Activated CD8-positive, alpha-beta T cell treated with anti-CD3 and anti-CD28 coated beads for 36 hours (primary cell): ENCODE results near the gene CNGA4. TPM values are rescaled to one million over a fixed set of nuclear protein-coding genes. Genes with fewer than 3 reads are reported as not detected.

Experiments
- ATAC-seq: fragments of 200-7000 bp; cut with Tn5 transposase; one replicate; pipeline ENCODE4 v1.10.0; 2021; ENCODE audit warnings: mild to moderate bottlenecking, moderate library complexity
- CTCF ChIA-PET: fragments of 350-600 bp; sonication (Branson Sonifier 250); formaldehyde crosslinking; loops from one replicate; lab custom pipeline; 2021; ENCODE audit warnings: antibody characterized with exemption; lab: Charles Lee
- POLR2A ChIA-PET: fragments of 350-600 bp; sonication (Branson Sonifier 250); formaldehyde crosslinking; loops from one replicate; lab custom pipeline; 2021; ENCODE audit warnings: antibody characterized with exemption; lab: Charles Lee
- DNase-seq: peaks from one replicate; pipeline ENCODE4 v3.0.0-alpha.2; 2020
- H3K27ac Mint-ChIP-seq: one replicate; pipeline ENCODE4 v1.8.0; 2021; ENCODE audit warnings: mild to moderate bottlenecking, mixed read lengths
- H3K27me3 Mint-ChIP-seq: one replicate; pipeline ENCODE4 v1.8.0; 2021; ENCODE audit warnings: mixed read lengths
- H3K36me3 Mint-ChIP-seq: one replicate; pipeline ENCODE4 v1.8.0; 2021; ENCODE audit warnings: low read depth, mixed read lengths
- H3K4me1 Mint-ChIP-seq: one replicate; pipeline ENCODE4 v1.8.0; 2021; ENCODE audit warnings: low read depth, mixed read lengths
- H3K4me3 Mint-ChIP-seq: one replicate; pipeline ENCODE4 v1.8.0; 2021; ENCODE audit warnings: mild to moderate bottlenecking, moderate library complexity, mixed read lengths
- H3K9me3 Mint-ChIP-seq: one replicate; pipeline ENCODE4 v1.8.0; 2021; ENCODE audit warnings: mixed read lengths
- intact Hi-C: fragments of 100-400 bp; cut with micrococcal nuclease; formaldehyde crosslinking; loops from one replicate; pipeline ENCODE4 v1.10.0; 2022
- total RNA-seq, 2 experiments: library from RNA; stranded (reverse); gene quantifications; one replicate each; pipeline ENCODE4 v1.2.3, GENCODE V29; 2021
- TF ChIP-seq, protein P1 (sequence below): fragments of 200-600 bp; IDR thresholded peaks from one replicate; pipeline ENCODE4 v1.8.0; 2022; ENCODE audit warnings: antibody characterized with exemption, mild to moderate bottlenecking

Gene CNGA4
- total RNA-seq, 2 experiments from 2014 or later = 0.18 TPM; not detected in 1

DNA sequence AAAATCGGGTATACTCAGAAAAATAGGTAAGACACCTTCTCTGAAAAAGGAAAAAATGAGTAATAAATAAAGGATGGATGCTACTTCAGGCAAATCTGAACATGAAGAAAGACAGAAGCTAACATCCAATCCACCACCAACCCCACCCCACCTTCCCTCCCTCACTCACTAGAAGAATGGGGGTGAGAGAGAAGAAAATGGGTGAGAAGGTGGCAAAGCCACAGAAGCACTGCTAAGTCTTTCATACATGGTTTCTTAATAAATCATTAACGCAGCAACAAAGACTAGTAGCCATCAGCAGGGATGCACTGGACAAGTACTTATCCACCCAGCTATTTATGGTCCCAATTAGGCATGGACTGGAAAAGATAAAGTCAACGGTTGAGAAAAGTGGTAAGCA is 10.4 kb upstream of the CNGA4 start:
- Mint-ChIP-seq H3K4me3 (no peak overlapping the region), H3K27ac (no peak overlapping the region), H3K36me3 (peaks cover 4% of the 10 kb centered on the region), H3K9me3 (no peaks in the 10 kb centered on the region), H3K27me3 (no peaks in the 10 kb centered on the region), H3K4me1 (peaks cover 52% of the 10 kb centered on the region)
- POLR2A ChIA-PET = no interaction called here
- DNase-seq (no peak), ATAC-seq (no peak)
- intact Hi-C loops = no loop called here
- CTCF ChIA-PET = interaction anchor here (1.0 to 3.3 kb wide), 5 partner anchors 9 to 134 kb away, joined by 3 to 12 read pairs (median 8); no protein-coding TSS in a partner anchor
- TF ChIP-seq, protein P1, sequence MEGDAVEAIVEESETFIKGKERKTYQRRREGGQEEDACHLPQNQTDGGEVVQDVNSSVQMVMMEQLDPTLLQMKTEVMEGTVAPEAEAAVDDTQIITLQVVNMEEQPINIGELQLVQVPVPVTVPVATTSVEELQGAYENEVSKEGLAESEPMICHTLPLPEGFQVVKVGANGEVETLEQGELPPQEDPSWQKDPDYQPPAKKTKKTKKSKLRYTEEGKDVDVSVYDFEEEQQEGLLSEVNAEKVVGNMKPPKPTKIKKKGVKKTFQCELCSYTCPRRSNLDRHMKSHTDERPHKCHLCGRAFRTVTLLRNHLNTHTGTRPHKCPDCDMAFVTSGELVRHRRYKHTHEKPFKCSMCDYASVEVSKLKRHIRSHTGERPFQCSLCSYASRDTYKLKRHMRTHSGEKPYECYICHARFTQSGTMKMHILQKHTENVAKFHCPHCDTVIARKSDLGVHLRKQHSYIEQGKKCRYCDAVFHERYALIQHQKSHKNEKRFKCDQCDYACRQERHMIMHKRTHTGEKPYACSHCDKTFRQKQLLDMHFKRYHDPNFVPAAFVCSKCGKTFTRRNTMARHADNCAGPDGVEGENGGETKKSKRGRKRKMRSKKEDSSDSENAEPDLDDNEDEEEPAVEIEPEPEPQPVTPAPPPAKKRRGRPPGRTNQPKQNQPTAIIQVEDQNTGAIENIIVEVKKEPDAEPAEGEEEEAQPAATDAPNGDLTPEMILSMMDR = no peak

DNA sequence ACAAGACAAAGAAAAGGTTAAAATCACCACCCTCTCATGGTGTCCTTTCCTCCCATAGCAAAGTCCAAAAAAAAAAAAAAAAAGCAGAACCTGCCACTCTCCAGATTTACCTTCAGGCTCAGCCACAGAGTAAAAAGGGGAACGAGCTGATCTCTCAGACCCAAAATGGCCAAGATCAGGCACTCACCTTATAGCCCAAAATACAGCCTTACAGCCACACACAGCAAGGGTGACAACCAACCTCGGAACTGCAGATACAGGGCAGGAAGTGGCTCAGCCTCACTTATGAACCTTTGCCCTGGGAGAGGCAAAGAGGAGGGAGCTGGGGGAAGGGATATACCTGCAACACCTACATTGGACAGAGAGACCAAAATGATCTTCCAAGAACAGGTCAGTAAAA is 9.0 kb upstream of the CNGA4 start:
- peaks cover 58% of the 10 kb centered on the region for H3K4me1 Mint-ChIP-seq

DNA sequence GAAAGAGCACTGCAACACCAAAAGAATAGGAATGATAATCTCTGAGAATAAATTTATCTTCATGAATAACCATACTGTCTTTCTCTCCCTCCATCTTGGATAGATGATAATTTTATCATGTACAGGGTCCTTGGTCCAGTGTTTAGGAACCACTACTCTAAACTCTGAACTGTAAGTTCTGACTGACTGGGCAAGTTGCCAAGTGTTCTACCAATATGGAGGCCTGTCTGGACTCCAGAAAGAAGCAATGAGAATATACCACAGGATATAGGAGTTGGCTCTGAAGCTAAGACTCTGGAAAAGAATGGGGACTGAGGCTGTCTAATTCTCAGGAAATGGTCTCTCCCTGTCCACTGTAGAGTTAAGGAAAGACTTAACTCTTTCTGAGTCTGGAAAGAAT is 6.0 kb upstream of the CNGA4 start:
- Mint-ChIP-seq H3K36me3 (no peaks in the 10 kb centered on the region), H3K9me3 (no peaks in the 10 kb centered on the region), H3K27me3 (no peaks in the 10 kb centered on the region), H3K27ac (no peak overlapping the region), H3K4me3 (peak overlapping the region; percentile 48), H3K4me1 (peaks cover 49% of the 10 kb centered on the region)
- DNase-seq (no peak), ATAC-seq (no peak)
- CTCF ChIA-PET = interaction anchor here (0.6 to 1.8 kb wide), 3 partner anchors 19 to 130 kb away, joined by 3 to 4 read pairs (median 4); no protein-coding TSS in a partner anchor
- intact Hi-C loops = no loop called here
- TF ChIP-seq, protein P1 = no peak
- POLR2A ChIA-PET = interaction anchor here (1.2 kb wide), 1 partner anchor 1624 kb away, joined by 3 read pairs; no protein-coding TSS in a partner anchor

More for the DNA sequence above, 9.0 kb upstream of the CNGA4 start:
- Mint-ChIP-seq H3K27ac (peak overlapping the region; percentile 13), H3K4me3 (no peak overlapping the region), H3K27me3 (no peaks in the 10 kb centered on the region), H3K36me3 (peaks cover under 1% of the 10 kb centered on the region), H3K9me3 (no peaks in the 10 kb centered on the region)
- POLR2A ChIA-PET = interaction anchor here (1.1 kb wide), 1 partner anchor 92 kb away, joined by 3 read pairs; no protein-coding TSS in a partner anchor
- ATAC-seq (no peak), DNase-seq (peak; percentile 28)
- CTCF ChIA-PET = interaction anchor here (0.8 to 3.3 kb wide), 8 partner anchors 8 to 214 kb away, joined by 3 to 12 read pairs (median 4); no protein-coding TSS in a partner anchor
- intact Hi-C loops = no loop called here
- TF ChIP-seq, protein P1 = no peak

DNA sequence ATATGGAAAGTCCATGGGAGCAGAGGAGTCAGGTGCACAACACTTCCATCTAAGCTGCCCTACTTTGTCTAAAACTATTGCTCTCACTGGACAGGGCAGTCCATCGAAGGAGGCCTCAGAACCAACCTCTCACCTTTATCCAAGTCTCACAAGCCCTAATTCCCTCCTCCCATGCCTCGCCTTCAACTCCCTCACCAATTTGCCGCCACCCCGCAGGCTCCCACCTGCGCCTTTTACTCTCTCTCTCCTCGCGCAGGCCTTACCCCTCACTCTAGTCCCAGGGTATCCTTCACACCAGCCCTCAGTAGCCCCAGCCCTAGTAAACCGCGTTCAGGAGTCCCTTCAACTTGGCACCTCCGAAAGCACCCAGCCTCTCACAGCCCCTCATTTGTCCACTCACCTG is 4.9 kb upstream of the CNGA4 start:
- Mint-ChIP-seq H3K36me3 (no peaks in the 10 kb centered on the region), H3K27ac (peak overlapping the region; percentile 94), H3K27me3 (no peaks in the 10 kb centered on the region), H3K4me3 (peak overlapping the region; percentile 93), H3K9me3 (no peaks in the 10 kb centered on the region), H3K4me1 (peaks cover 45% of the 10 kb centered on the region)
- TF ChIP-seq, protein P1 = no peak
- CTCF ChIA-PET = interaction anchor here (1.0 to 6.1 kb wide), 4 partner anchors 18 to 129 kb away, joined by 3 to 45 read pairs (median 14); no protein-coding TSS in a partner anchor
- intact Hi-C loops = no loop called here
- DNase-seq = peak; percentile 24
- ATAC-seq = no peak
- POLR2A ChIA-PET = interaction anchor here (0.7 kb wide), 1 partner anchor 32 kb away, joined by 4 read pairs; no protein-coding TSS in a partner anchor
